HepG2 (cell line): ENCODE data around the gene SMYD1. TPM values are rescaled to one million over a fixed set of nuclear protein-coding genes. Genes with fewer than 3 reads are reported as not detected.

Source experiments
- ATRX ChIP-seq: sonication (generic); formaldehyde crosslinking; IDR thresholded peaks from 2 replicates; pipeline ENCODE4 v1.4.0; 2020; ENCODE audit warnings: missing genetic modification reagents, borderline replicate concordance
- DNMT1 ChIP-seq: sonication (generic); formaldehyde crosslinking; IDR thresholded peaks from 2 replicates; pipeline ENCODE4 v1.5.1; 2020; ENCODE audit warnings: mild to moderate bottlenecking, missing genetic modification reagents
- FOXP4 ChIP-seq: sonication (generic); formaldehyde crosslinking; IDR thresholded peaks from 2 replicates; pipeline ENCODE4 v1.4.0; 2020; ENCODE audit warnings: missing genetic modification reagents
- GABPA ChIP-seq, 2 experiments: IDR thresholded peaks; 2 replicates each; pipeline ENCODE4 v1.6.1; 2011 to 2016; ENCODE audit warnings: low read depth in 2 of 2, low read length in 1 of 2, missing biosample characterization in 1 of 2, missing genetic modification characterization in 1 of 2
- JARID2 ChIP-seq: sonication (generic); formaldehyde crosslinking; IDR thresholded peaks from 2 replicates; pipeline ENCODE4 v1.8.1; 2023; ENCODE audit warnings: missing genetic modification reagents, inconsistent platforms; ENCODE audit not compliant: insufficient replicate concordance
- MTA3 ChIP-seq: sonication (generic); formaldehyde crosslinking; IDR thresholded peaks from 2 replicates; pipeline ENCODE4 v1.4.0; 2020; ENCODE audit warnings: missing genetic modification reagents
- MZF1 ChIP-seq: sonication (generic); formaldehyde crosslinking; IDR thresholded peaks from 2 replicates; pipeline ENCODE4 v1.8.1; 2023; ENCODE audit warnings: mild to moderate bottlenecking, missing genetic modification reagents, borderline replicate concordance
- NFE2 ChIP-seq: sonication (generic); formaldehyde crosslinking; IDR thresholded peaks from 2 replicates; pipeline ENCODE4 v1.4.0; 2020; ENCODE audit warnings: missing genetic modification reagents
- RXRB ChIP-seq: IDR thresholded peaks from 2 replicates; pipeline ENCODE4 v1.6.1; 2016; ENCODE audit warnings: borderline replicate concordance, missing genetic modification reagents, missing compliant biosample characterization
- SMAD9 ChIP-seq: sonication (generic); formaldehyde crosslinking; IDR thresholded peaks from 2 replicates; pipeline ENCODE4 v1.5.1; 2020; ENCODE audit warnings: mild to moderate bottlenecking, missing genetic modification reagents
- TFAP4 ChIP-seq: sonication (generic); IDR thresholded peaks from 2 replicates; pipeline ENCODE4 v1.6.1; 2016; ENCODE audit warnings: low read depth, borderline replicate concordance
- ZNF121 ChIP-seq: sonication (generic); formaldehyde crosslinking; IDR thresholded peaks from 2 replicates; pipeline ENCODE4 v1.5.0; 2020; ENCODE audit warnings: mild to moderate bottlenecking, missing genetic modification reagents
- ZNF772 ChIP-seq: sonication (generic); formaldehyde crosslinking; IDR thresholded peaks from 2 replicates; pipeline ENCODE4 v1.5.0; 2020; ENCODE audit warnings: mild to moderate bottlenecking, missing genetic modification reagents
- ZNF841 ChIP-seq: sonication (generic); formaldehyde crosslinking; IDR thresholded peaks from 2 replicates; pipeline ENCODE4 v1.8.1; 2023; ENCODE audit warnings: missing genetic modification reagents, borderline replicate concordance
- ZSCAN21 ChIP-seq: sonication (generic); formaldehyde crosslinking; IDR thresholded peaks from 2 replicates; pipeline ENCODE4 v1.8.0; 2022; ENCODE audit warnings: mild to moderate bottlenecking, missing genetic modification reagents, moderate library complexity, borderline replicate concordance
- polyA plus RNA-seq, 8 experiments: library from polyadenylated mRNA; depleted of rRNA in 3 of 8; stranded (reverse) in 7 of 8; unstranded in 1 of 8; fragments of >200 nt; fragmentation: Illumina TruSeq in 4 of 8; extraction: Trizol in 4 of 8; gene quantifications; 2 replicates each; pipeline versions ENCODE4 v1.2.1 to v1.2.3, GENCODE V29; 2011 to 2016; ENCODE audit warnings: low read depth in 4 of 8, missing spikeins in 1 of 8, mixed read lengths in 1 of 8; ENCODE audit not compliant: insufficient read depth in 1 of 8
- total RNA-seq, 5 experiments: library from RNA; depleted of rRNA; stranded (reverse); fragments of >200 nt; fragmentation: Illumina TruSeq; extraction: Trizol; gene quantifications; 2 replicates each; pipeline ENCODE4 v1.2.3, GENCODE V29; 2016; ENCODE audit warnings: low read depth in 1 of 5
- TF ChIP-seq, protein P1 (sequence below): sonication (generic); formaldehyde crosslinking; IDR thresholded peaks from 2 replicates; pipeline ENCODE4 v1.5.0; 2020; ENCODE audit warnings: mild to moderate bottlenecking, missing genetic modification reagents
- TF ChIP-seq, protein P2 (sequence below): IDR thresholded peaks from 2 replicates; pipeline ENCODE4 v1.6.1; 2012; ENCODE audit warnings: low read depth, low read length, improper control_type of control experiment
- TF ChIP-seq, protein P3 (sequence below): sonication (generic); formaldehyde crosslinking; IDR thresholded peaks from 2 replicates; pipeline ENCODE4 v1.4.0; 2020; ENCODE audit warnings: mild to moderate bottlenecking, missing genetic modification reagents
- TF ChIP-seq, protein P4 (sequence below): sonication (generic); formaldehyde crosslinking; IDR thresholded peaks from 2 replicates; pipeline ENCODE4 v1.4.0; 2020; ENCODE audit warnings: missing genetic modification reagents

Gene SMYD1
- total and polyA plus RNA-seq, 2 of the 13 experiments (the other 11 are each of a cell fraction or from before 2014, with no cell fraction given) = not detected

GRCh38 chr2:88146590-88146989 lies 79.0 kb downstream of the SMYD1 start (continued):
- TF ChIP-seq RXRB (CRISPR knock-in tag) (peak; percentile 83), DNMT1 (CRISPR knock-in tag) (no peak), NFE2 (CRISPR knock-in tag) (no peak), ZNF772 (no peak), ZNF841 (no peak), SMAD9 (CRISPR knock-in tag) (no peak), FOXP4 (peak; percentile 46; the same call in 1 of the 2 replicates), GABPA (IDR thresholded peaks at IDR 0.05; ENCODE audit: low read depth, low read length) (no peak), GABPA (CRISPR knock-in tag; IDR thresholded peaks at IDR 0.05; ENCODE audit: low read depth) (no peak), ZNF121 (CRISPR knock-in tag) (no peak), ATRX (no peak), MZF1 (no peak), MTA3 (CRISPR knock-in tag) (no peak), ZSCAN21 (CRISPR knock-in tag) (no peak), TFAP4 (peak; percentile 18; the same call in 1 of the 2 replicates), JARID2 (CRISPR knock-in tag) (no peak)
- TF ChIP-seq, protein P1, sequence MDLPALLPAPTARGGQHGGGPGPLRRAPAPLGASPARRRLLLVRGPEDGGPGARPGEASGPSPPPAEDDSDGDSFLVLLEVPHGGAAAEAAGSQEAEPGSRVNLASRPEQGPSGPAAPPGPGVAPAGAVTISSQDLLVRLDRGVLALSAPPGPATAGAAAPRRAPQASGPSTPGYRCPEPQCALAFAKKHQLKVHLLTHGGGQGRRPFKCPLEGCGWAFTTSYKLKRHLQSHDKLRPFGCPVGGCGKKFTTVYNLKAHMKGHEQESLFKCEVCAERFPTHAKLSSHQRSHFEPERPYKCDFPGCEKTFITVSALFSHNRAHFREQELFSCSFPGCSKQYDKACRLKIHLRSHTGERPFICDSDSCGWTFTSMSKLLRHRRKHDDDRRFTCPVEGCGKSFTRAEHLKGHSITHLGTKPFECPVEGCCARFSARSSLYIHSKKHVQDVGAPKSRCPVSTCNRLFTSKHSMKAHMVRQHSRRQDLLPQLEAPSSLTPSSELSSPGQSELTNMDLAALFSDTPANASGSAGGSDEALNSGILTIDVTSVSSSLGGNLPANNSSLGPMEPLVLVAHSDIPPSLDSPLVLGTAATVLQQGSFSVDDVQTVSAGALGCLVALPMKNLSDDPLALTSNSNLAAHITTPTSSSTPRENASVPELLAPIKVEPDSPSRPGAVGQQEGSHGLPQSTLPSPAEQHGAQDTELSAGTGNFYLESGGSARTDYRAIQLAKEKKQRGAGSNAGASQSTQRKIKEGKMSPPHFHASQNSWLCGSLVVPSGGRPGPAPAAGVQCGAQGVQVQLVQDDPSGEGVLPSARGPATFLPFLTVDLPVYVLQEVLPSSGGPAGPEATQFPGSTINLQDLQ (CRISPR knock-in tag) = no peak
- TF ChIP-seq, protein P2, sequence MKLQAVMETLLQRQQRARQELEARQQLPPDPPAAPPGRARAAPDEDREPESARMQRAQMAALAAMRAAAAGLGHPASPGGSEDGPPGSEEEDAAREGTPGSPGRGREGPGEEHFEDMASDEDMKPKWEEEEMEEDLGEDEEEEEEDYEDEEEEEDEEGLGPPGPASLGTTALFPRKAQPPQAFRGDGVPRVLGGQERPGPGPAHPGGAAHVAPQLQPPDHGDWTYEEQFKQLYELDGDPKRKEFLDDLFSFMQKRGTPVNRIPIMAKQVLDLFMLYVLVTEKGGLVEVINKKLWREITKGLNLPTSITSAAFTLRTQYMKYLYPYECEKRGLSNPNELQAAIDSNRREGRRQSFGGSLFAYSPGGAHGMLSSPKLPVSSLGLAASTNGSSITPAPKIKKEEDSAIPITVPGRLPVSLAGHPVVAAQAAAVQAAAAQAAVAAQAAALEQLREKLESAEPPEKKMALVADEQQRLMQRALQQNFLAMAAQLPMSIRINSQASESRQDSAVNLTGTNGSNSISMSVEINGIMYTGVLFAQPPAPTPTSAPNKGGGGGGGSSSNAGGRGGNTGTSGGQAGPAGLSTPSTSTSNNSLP = no peak
- TF ChIP-seq, protein P3, sequence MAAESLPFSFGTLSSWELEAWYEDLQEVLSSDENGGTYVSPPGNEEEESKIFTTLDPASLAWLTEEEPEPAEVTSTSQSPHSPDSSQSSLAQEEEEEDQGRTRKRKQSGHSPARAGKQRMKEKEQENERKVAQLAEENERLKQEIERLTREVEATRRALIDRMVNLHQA = no peak
- TF ChIP-seq, protein P4, sequence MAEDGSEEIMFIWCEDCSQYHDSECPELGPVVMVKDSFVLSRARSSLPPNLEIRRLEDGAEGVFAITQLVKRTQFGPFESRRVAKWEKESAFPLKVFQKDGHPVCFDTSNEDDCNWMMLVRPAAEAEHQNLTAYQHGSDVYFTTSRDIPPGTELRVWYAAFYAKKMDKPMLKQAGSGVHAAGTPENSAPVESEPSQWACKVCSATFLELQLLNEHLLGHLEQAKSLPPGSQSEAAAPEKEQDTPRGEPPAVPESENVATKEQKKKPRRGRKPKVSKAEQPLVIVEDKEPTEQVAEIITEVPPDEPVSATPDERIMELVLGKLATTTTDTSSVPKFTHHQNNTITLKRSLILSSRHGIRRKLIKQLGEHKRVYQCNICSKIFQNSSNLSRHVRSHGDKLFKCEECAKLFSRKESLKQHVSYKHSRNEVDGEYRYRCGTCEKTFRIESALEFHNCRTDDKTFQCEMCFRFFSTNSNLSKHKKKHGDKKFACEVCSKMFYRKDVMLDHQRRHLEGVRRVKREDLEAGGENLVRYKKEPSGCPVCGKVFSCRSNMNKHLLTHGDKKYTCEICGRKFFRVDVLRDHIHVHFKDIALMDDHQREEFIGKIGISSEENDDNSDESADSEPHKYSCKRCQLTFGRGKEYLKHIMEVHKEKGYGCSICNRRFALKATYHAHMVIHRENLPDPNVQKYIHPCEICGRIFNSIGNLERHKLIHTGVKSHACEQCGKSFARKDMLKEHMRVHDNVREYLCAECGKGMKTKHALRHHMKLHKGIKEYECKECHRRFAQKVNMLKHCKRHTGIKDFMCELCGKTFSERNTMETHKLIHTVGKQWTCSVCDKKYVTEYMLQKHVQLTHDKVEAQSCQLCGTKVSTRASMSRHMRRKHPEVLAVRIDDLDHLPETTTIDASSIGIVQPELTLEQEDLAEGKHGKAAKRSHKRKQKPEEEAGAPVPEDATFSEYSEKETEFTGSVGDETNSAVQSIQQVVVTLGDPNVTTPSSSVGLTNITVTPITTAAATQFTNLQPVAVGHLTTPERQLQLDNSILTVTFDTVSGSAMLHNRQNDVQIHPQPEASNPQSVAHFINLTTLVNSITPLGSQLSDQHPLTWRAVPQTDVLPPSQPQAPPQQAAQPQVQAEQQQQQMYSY = no peak
